ENCODE measurements around the gene TEDC1. TPM values are rescaled to one million over a fixed set of nuclear protein-coding genes. Genes with fewer than 3 reads are reported as not detected.

Gene TEDC1
- polyA plus RNA-seq, 1 of the 3 experiments (the other 2 are of a cell fraction): 13.4 TPM

- 98% methylated on average over 22 of the region's 47 CpGs for WGBS (ENCODE audit: low lambda C conversion rate)
- H3K79me2 ChIP-seq (ENCODE audit: insufficient read depth): peaks cover 32% of the 10 kb centered on the region; the same call in 1 of the 2 replicates
- no peak overlapping the region for H3K4me2 ChIP-seq
- ChIA-PET CTCF (interaction anchor here (4.5 to 5.8 kb wide), 4 partner anchors 21 to 79 kb away, joined by 19 to 35 read pairs (median 26); partner anchors contain the start of gene TEDC1), POLR2A (no interaction called here)
- no peak overlapping the region for H3K9ac ChIP-seq
- no peaks in the 10 kb centered on the region for H3K9me2 ChIP-seq
- peaks cover 0 to 23% of the 10 kb centered on the region in 2 experiments; a peak in 1 of 4 replicates for H3K4me1 ChIP-seq (ENCODE audit: control insufficient read depth in 1 of 2, insufficient read depth in 2 of 2, low read depth in 1 of 2, low read length in 1 of 2)
- H3K27me3 ChIP-seq (ENCODE audit: insufficient read depth): no peaks in the 10 kb centered on the region
- peaks cover 11 to 58% of the 10 kb centered on the region in 2 experiments for H3K36me3 ChIP-seq (replicated peaks in 1 of 2; ENCODE audit: control insufficient read depth in 1 of 2, insufficient read depth in 2 of 2, low read length in 1 of 2)
- H3K4me3 ChIP-seq (ENCODE audit: low read depth in 2 of 2, low read length in 1 of 2): no peak overlapping the region
- no peak overlapping the region; a peak in 1 of 4 replicates for H3K27ac ChIP-seq (ENCODE audit: low read depth in 2 of 2, low read length in 1 of 2)
- no peaks in the 10 kb centered on the region for H3F3A ChIP-seq (replicated peaks; ENCODE audit: insufficient read depth)
- TF ChIP-seq YY1 (IDR thresholded peaks at IDR 0.05; ENCODE audit: low read depth) (no peak), FOSL2 (IDR thresholded peaks at IDR 0.05; ENCODE audit: borderline replicate concordance, low read depth) (no peak), MAX (IDR thresholded peaks at IDR 0.05; ENCODE audit: low read depth) (no peak), SIN3A (IDR thresholded peaks at IDR 0.05; ENCODE audit: borderline replicate concordance, low read depth, low read length) (no peak)
- H4K20me1 ChIP-seq (ENCODE audit: insufficient read depth): peaks cover 19% of the 10 kb centered on the region
- H2AFZ ChIP-seq (ENCODE audit: low read depth): no peak overlapping the region
- no peak for DNase-seq
- no peaks in the 10 kb centered on the region for H3K9me3 ChIP-seq
Measured at GRCh38 chr14:105449276-105450122, 41.5 kb upstream of the TEDC1 start.

GRCh38 chr14:105450123-105450505 is 40.9 kb upstream of the TEDC1 start:
- 92% methylated on average over 13 of the region's 22 CpGs for WGBS (ENCODE audit: low lambda C conversion rate)
- DNase-seq: no peak
- TF ChIP-seq JUND (IDR thresholded peaks at IDR 0.05): no peak
- no peak for TF ChIP-seq USF1 (IDR thresholded peaks at IDR 0.05; ENCODE audit: borderline replicate concordance, low read depth)
- no peak for TF ChIP-seq MAX (IDR thresholded peaks at IDR 0.05; ENCODE audit: low read depth)
- no peak for TF ChIP-seq GATA2 (CRISPR knock-in tag; IDR thresholded peaks at IDR 0.05)
- TF ChIP-seq MXI1 (IDR thresholded peaks at IDR 0.05; ENCODE audit: low read depth, low read length): no peak
- TF ChIP-seq FOSL2 (IDR thresholded peaks at IDR 0.05; ENCODE audit: borderline replicate concordance, low read depth): no peak
- TF ChIP-seq EZH2phosphoT487 (IDR thresholded peaks at IDR 0.05; ENCODE audit: borderline replicate concordance, low read depth): no peak
- no peak for TF ChIP-seq FOXJ3 (CRISPR knock-in tag; IDR thresholded peaks at IDR 0.05)
- no peak for TF ChIP-seq MEF2A (IDR thresholded peaks at IDR 0.05; ENCODE audit: borderline replicate concordance, low read depth)
- no peak for TF ChIP-seq TEAD4 (IDR thresholded peaks at IDR 0.05; ENCODE audit: borderline replicate concordance, insufficient read depth)
- no peak for TF ChIP-seq RFX5 (IDR thresholded peaks at IDR 0.05; ENCODE audit: low read length)
- TF ChIP-seq ELF1 (IDR thresholded peaks at IDR 0.05): no peak
- no peak for TF ChIP-seq NFIC (IDR thresholded peaks at IDR 0.05; ENCODE audit: borderline replicate concordance)
- no peak for TF ChIP-seq IRF3 (IDR thresholded peaks at IDR 0.05; ENCODE audit: low read depth, low read length)
- TF ChIP-seq RAD21 (IDR thresholded peaks at IDR 0.05; ENCODE audit: low read length): no peak
- TF ChIP-seq NRF1 (IDR thresholded peaks at IDR 0.05; ENCODE audit: low read depth, low read length): no peak
- no peak for TF ChIP-seq TCF12 (IDR thresholded peaks at IDR 0.05)
- Histone ChIP-seq H3K4me1 (ENCODE audit: control insufficient read depth in 1 of 2, insufficient read depth in 2 of 2, low read depth in 1 of 2, low read length in 1 of 2) (peaks cover 0 to 23% of the 10 kb centered on the region in 2 experiments; a peak in 1 of 4 replicates), H3K79me2 (ENCODE audit: insufficient read depth) (peaks cover 28% of the 10 kb centered on the region; the same call in 1 of the 2 replicates), H3K4me2 (no peak overlapping the region), H4K20me1 (ENCODE audit: insufficient read depth) (peaks cover 19% of the 10 kb centered on the region), H3K36me3 (replicated peaks in 1 of 2; ENCODE audit: control insufficient read depth in 1 of 2, insufficient read depth in 2 of 2, low read length in 1 of 2) (peaks cover 16 to 58% of the 10 kb centered on the region in 2 experiments), H3K9me2 (no peaks in the 10 kb centered on the region), H3F3A (replicated peaks; ENCODE audit: insufficient read depth) (no peaks in the 10 kb centered on the region), H3K9ac (no peak overlapping the region), H3K4me3 (ENCODE audit: low read depth in 2 of 2, low read length in 1 of 2) (no peak overlapping the region), H3K9me3 (no peaks in the 10 kb centered on the region), H3K27me3 (ENCODE audit: insufficient read depth) (no peaks in the 10 kb centered on the region), H3K27ac (ENCODE audit: low read depth in 2 of 2, low read length in 1 of 2) (no peak overlapping the region), H2AFZ (ENCODE audit: low read depth) (no peak overlapping the region)
- ChIA-PET POLR2A (no interaction called here), CTCF (interaction anchor here (1.3 to 5.8 kb wide), 6 partner anchors 20 to 79 kb away, joined by 4 to 35 read pairs (median 22); partner anchors contain the start of gene TEDC1)

Data from SK-N-SH (cell line).